Measurements from ENCODE around the gene ARHGEF19.

DNA sequence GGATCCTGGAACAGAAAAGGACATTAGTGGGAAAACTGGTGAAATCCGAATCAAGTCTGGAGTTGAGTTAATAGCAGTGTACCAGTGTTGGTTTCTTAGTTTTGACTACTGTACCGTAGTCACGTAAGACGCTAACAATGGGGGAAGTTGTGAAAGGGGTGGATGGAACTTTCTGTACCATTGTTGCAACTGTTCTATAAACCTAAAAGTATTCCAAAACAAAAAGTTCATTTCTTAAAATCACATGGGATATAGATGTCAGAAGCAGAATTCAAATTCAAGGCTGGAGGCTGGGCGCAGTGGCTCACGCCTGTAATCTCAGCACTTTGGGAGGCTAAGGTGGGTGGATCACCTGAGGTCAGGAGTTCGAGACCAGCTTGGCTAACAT, 16.9 kb downstream of the ARHGEF19 start:
- TF ChIP-seq, protein P1, sequence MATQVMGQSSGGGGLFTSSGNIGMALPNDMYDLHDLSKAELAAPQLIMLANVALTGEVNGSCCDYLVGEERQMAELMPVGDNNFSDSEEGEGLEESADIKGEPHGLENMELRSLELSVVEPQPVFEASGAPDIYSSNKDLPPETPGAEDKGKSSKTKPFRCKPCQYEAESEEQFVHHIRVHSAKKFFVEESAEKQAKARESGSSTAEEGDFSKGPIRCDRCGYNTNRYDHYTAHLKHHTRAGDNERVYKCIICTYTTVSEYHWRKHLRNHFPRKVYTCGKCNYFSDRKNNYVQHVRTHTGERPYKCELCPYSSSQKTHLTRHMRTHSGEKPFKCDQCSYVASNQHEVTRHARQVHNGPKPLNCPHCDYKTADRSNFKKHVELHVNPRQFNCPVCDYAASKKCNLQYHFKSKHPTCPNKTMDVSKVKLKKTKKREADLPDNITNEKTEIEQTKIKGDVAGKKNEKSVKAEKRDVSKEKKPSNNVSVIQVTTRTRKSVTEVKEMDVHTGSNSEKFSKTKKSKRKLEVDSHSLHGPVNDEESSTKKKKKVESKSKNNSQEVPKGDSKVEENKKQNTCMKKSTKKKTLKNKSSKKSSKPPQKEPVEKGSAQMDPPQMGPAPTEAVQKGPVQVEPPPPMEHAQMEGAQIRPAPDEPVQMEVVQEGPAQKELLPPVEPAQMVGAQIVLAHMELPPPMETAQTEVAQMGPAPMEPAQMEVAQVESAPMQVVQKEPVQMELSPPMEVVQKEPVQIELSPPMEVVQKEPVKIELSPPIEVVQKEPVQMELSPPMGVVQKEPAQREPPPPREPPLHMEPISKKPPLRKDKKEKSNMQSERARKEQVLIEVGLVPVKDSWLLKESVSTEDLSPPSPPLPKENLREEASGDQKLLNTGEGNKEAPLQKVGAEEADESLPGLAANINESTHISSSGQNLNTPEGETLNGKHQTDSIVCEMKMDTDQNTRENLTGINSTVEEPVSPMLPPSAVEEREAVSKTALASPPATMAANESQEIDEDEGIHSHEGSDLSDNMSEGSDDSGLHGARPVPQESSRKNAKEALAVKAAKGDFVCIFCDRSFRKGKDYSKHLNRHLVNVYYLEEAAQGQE (IDR thresholded peaks at IDR 0.05; ENCODE audit: insufficient replicate concordance, low read depth), result no peak
- TF ChIP-seq, protein P2, sequence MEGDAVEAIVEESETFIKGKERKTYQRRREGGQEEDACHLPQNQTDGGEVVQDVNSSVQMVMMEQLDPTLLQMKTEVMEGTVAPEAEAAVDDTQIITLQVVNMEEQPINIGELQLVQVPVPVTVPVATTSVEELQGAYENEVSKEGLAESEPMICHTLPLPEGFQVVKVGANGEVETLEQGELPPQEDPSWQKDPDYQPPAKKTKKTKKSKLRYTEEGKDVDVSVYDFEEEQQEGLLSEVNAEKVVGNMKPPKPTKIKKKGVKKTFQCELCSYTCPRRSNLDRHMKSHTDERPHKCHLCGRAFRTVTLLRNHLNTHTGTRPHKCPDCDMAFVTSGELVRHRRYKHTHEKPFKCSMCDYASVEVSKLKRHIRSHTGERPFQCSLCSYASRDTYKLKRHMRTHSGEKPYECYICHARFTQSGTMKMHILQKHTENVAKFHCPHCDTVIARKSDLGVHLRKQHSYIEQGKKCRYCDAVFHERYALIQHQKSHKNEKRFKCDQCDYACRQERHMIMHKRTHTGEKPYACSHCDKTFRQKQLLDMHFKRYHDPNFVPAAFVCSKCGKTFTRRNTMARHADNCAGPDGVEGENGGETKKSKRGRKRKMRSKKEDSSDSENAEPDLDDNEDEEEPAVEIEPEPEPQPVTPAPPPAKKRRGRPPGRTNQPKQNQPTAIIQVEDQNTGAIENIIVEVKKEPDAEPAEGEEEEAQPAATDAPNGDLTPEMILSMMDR (IDR thresholded peaks at IDR 0.05; ENCODE audit: insufficient read depth, low read length), result no peak
